K562 (cell line): ENCODE measurements around the gene NFYC. TPM values are rescaled to one million over a fixed set of nuclear protein-coding genes. Genes with fewer than 3 reads are reported as not detected.
A peak's percentile ranks its signal among the peaks of the same experiment; 100 is the strongest.

Experiments
- C11orf30 ChIP-seq: fragments of 450-650 bp; IDR thresholded peaks from 2 replicates; pipeline ENCODE4 v1.6.1; 2016; ENCODE audit warnings: low read depth, mild to moderate bottlenecking
- CBX8 ChIP-seq: fragments of 200-600 bp; sonication (generic); IDR thresholded peaks from 2 replicates; pipeline ENCODE4 v1.6.1; 2012; ENCODE audit warnings: borderline replicate concordance, mixed run types, low read depth, mild to moderate bottlenecking, moderate library complexity, mixed read lengths, low read length, control low read depth, inconsistent platforms; ENCODE audit not compliant: poor library complexity, severe bottlenecking; ENCODE audit errors: extremely low read depth
- CCAR2 ChIP-seq: fragments of 200-400 bp; formaldehyde crosslinking; IDR thresholded peaks from 2 replicates; pipeline ENCODE4 v1.6.1; 2017; ENCODE audit warnings: mild to moderate bottlenecking, low read depth, low read length
- DACH1 ChIP-seq: fragments of 450-650 bp; IDR thresholded peaks from 2 replicates; pipeline ENCODE4 v1.6.1; 2018; ENCODE audit not compliant: partially characterized antibody
- DPF2 ChIP-seq: fragments of 450-650 bp; IDR thresholded peaks from 2 replicates; pipeline ENCODE4 v1.6.1; 2016
- ETV1 ChIP-seq: fragments of 450-650 bp; conservative IDR thresholded peaks from 2 replicates; pipeline ENCODE4 v1.6.1; 2016; ENCODE audit warnings: missing genetic modification characterization, control low read depth, low read depth, missing compliant biosample characterization
- MIER1 ChIP-seq: fragments of 450-650 bp; IDR thresholded peaks from 2 replicates; pipeline ENCODE4 v1.6.1; 2016; ENCODE audit warnings: antibody characterized with exemption, mild to moderate bottlenecking, low read depth
- NFE2 ChIP-seq: IDR thresholded peaks from 2 replicates; pipeline ENCODE4 v1.6.1; 2014; ENCODE audit warnings: antibody characterized with exemption, low read depth
- PHB ChIP-seq: fragments of 250-450 bp; sonication (Bioruptor Pico); IDR thresholded peaks from 2 replicates; pipeline ENCODE4 v1.5.0; 2021
- RFX1 ChIP-seq: fragments of 450-650 bp; IDR thresholded peaks from 2 replicates; pipeline ENCODE4 v1.6.1; 2016; ENCODE audit warnings: mild to moderate bottlenecking, moderate library complexity
- SUPT5H ChIP-seq: fragments of 450-650 bp; IDR thresholded peaks from 2 replicates; pipeline ENCODE4 v1.6.1; 2016
- ZNF561 ChIP-seq: fragments of 450-650 bp; formaldehyde crosslinking; conservative IDR thresholded peaks from 2 replicates; pipeline ENCODE4 v1.4.0; 2020; ENCODE audit warnings: mild to moderate bottlenecking, moderate library complexity
- polyA plus RNA-seq, 8 experiments: library from polyadenylated mRNA; depleted of rRNA in 4 of 8; stranded (reverse) in 5 of 8; unstranded in 3 of 8; fragments of >200 nt; fragmentation: Nextera tagmentation in 2 of 8; fragmentation: Illumina TruSeq in 1 of 8; extraction: Ambion mirVana in 2 of 8; extraction: Trizol in 1 of 8; gene quantifications; 2 replicates each; pipeline versions ENCODE4 v1.2.1 to v1.2.3, GENCODE V29; 2011 to 2014; ENCODE audit warnings: inconsistent platforms in 1 of 8, missing spikeins in 1 of 8
- total RNA-seq, 7 experiments: library from RNA; depleted of rRNA in 6 of 7; stranded (reverse); fragments of >200 nt in 6 of 7; fragmentation: Illumina TruSeq in 2 of 7; extraction: Trizol in 2 of 7; gene quantifications; 2 replicates each; pipeline versions ENCODE4 v1.2.1 to v1.2.3, GENCODE V29; 2011 to 2021; ENCODE audit warnings: low replicate concordance in 1 of 7
- TF ChIP-seq, protein P1 (sequence below), 2 experiments: fragments of 450-650 bp in 1 of 2; IDR thresholded peaks; 2 replicates each; pipeline ENCODE4 v1.6.1; 2011 to 2017; ENCODE audit warnings: low read depth in 2 of 2, antibody characterized with exemption in 1 of 2, borderline replicate concordance in 1 of 2, low read length in 1 of 2, mild to moderate bottlenecking in 1 of 2, mixed read lengths in 1 of 2; ENCODE audit not compliant: control insufficient read depth in 1 of 2
- TF ChIP-seq, protein P2 (sequence below): sonication (generic); formaldehyde crosslinking; IDR thresholded peaks from 2 replicates; pipeline ENCODE4 v1.8.1; 2023; ENCODE audit warnings: missing genetic modification reagents, mild to moderate bottlenecking, borderline replicate concordance

NFYC gene
- total and polyA plus RNA-seq, 9 of the 15 experiments (the other 6 are each of a cell fraction or from before 2014, with no cell fraction given), result 4.8 to 59.8 (median 41.1) TPM

DNA sequence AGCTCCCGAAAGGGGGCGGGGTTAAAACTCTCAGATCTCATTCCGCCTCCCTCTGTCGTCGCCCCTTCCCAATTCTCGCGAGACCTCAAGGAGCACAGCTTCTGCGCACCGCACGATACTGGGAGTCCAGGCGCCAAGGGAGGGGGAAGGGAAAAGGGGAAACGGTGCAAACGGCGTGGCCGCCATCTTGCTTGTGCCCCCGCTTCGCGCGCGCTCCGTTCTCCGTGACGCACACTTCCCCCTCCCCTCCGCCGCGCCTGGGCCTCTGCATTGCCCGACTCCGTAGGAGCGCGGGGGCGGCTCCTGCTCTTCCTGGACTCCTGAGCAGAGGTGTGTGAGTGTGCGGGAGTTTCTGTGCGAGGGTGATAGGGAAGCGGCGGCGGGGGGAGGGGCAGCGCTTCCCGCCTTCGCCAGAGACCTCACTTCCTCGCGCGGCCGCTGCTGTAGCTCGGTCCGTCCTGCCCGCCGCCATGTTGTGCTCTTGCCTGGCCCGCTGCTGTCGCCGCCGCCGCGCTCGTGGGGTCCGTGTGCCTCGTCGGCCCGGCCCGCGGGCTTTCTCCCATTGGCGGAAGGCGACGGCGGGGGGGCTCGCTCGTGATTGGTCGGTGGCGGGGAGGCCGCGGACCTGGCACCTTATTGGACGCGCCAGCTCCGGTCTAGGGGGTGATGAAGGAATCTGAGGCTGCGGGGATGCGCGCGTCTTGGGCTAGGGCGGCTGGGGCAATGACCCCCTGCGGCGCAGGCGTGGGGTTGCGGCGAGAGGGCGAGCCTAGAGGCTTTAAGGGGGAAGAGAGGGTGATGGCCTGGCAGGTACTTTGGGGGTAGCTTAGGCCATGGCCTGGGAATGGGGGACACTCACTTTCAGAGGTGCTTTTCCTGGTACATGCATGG is at the start of gene NFYC (continued):
- TF ChIP-seq, protein P1, sequence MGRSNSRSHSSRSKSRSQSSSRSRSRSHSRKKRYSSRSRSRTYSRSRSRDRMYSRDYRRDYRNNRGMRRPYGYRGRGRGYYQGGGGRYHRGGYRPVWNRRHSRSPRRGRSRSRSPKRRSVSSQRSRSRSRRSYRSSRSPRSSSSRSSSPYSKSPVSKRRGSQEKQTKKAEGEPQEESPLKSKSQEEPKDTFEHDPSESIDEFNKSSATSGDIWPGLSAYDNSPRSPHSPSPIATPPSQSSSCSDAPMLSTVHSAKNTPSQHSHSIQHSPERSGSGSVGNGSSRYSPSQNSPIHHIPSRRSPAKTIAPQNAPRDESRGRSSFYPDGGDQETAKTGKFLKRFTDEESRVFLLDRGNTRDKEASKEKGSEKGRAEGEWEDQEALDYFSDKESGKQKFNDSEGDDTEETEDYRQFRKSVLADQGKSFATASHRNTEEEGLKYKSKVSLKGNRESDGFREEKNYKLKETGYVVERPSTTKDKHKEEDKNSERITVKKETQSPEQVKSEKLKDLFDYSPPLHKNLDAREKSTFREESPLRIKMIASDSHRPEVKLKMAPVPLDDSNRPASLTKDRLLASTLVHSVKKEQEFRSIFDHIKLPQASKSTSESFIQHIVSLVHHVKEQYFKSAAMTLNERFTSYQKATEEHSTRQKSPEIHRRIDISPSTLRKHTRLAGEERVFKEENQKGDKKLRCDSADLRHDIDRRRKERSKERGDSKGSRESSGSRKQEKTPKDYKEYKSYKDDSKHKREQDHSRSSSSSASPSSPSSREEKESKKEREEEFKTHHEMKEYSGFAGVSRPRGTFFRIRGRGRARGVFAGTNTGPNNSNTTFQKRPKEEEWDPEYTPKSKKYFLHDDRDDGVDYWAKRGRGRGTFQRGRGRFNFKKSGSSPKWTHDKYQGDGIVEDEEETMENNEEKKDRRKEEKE (IDR thresholded peaks at IDR 0.05; ENCODE audit: borderline replicate concordance in 1 of 2, control insufficient read depth in 1 of 2, low read depth in 2 of 2, low read length in 1 of 2), result no peak
- no peak for TF ChIP-seq DACH1
- no peak for TF ChIP-seq RFX1
- peak; percentile 83 for TF ChIP-seq ETV1 (tag)
- TF ChIP-seq CBX8, result no peak
- TF ChIP-seq SUPT5H, result peak; percentile 99
- TF ChIP-seq C11orf30, result peak; percentile 36; the same call in 1 of the 2 replicates
- TF ChIP-seq ZNF561 (CRISPR knock-in tag), result no peak
- TF ChIP-seq PHB, result peak; percentile 93
- no peak for TF ChIP-seq CCAR2
- TF ChIP-seq NFE2, result no peak
- TF ChIP-seq, protein P2, sequence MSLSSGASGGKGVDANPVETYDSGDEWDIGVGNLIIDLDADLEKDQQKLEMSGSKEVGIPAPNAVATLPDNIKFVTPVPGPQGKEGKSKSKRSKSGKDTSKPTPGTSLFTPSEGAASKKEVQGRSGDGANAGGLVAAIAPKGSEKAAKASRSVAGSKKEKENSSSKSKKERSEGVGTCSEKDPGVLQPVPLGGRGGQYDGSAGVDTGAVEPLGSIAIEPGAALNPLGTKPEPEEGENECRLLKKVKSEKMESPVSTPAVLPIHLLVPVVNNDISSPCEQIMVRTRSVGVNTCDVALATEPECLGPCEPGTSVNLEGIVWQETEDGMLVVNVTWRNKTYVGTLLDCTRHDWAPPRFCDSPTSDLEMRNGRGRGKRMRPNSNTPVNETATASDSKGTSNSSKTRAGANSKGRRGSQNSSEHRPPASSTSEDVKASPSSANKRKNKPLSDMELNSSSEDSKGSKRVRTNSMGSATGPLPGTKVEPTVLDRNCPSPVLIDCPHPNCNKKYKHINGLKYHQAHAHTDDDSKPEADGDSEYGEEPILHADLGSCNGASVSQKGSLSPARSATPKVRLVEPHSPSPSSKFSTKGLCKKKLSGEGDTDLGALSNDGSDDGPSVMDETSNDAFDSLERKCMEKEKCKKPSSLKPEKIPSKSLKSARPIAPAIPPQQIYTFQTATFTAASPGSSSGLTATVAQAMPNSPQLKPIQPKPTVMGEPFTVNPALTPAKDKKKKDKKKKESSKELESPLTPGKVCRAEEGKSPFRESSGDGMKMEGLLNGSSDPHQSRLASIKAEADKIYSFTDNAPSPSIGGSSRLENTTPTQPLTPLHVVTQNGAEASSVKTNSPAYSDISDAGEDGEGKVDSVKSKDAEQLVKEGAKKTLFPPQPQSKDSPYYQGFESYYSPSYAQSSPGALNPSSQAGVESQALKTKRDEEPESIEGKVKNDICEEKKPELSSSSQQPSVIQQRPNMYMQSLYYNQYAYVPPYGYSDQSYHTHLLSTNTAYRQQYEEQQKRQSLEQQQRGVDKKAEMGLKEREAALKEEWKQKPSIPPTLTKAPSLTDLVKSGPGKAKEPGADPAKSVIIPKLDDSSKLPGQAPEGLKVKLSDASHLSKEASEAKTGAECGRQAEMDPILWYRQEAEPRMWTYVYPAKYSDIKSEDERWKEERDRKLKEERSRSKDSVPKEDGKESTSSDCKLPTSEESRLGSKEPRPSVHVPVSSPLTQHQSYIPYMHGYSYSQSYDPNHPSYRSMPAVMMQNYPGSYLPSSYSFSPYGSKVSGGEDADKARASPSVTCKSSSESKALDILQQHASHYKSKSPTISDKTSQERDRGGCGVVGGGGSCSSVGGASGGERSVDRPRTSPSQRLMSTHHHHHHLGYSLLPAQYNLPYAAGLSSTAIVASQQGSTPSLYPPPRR (CRISPR knock-in tag), result 0 out of 2 replicates have a peak, but pooled peaks have one; percentile 60
- peak; percentile 31 for TF ChIP-seq MIER1
- TF ChIP-seq DPF2, result peak; percentile 61; the same call in 1 of the 2 replicates
